ENCODE measurements around the gene CORO6.

- no peak for TF ChIP-seq CTCF (IDR thresholded peaks at IDR 0.05)
- TF ChIP-seq POLR2A (IDR thresholded peaks at IDR 0.05) = no peak
- TF ChIP-seq POLR2AphosphoS5 (IDR thresholded peaks at IDR 0.05) = no peak
Observed at GRCh38 chr17:29582254-29582765, 40.4 kb downstream of the CORO6 start.

Data from breast epithelium (tissue), 3 donors.